Measurements from ENCODE around the gene RAD54L.

The RAD54L gene

GRCh38 chr1:46274225-46275029 lies 26.9 kb downstream of the RAD54L start:
- Histone ChIP-seq H3K4me1 (ENCODE audit: control insufficient read depth, insufficient read depth, low read length) (no peaks in the 10 kb centered on the region), H3K27me3 (replicated peaks; ENCODE audit: control insufficient read depth, insufficient read depth, low read length) (no peaks in the 10 kb centered on the region), H3K9ac (ENCODE audit: low read length) (no peak overlapping the region), H3K4me3 (ENCODE audit: low read length) (no peak overlapping the region), H3K9me3 (ENCODE audit: control insufficient read depth, low read length) (no peaks in the 10 kb centered on the region), H3K36me3 (ENCODE audit: control insufficient read depth, insufficient read depth, low read length, severe bottlenecking) (peaks cover 17% of the 10 kb centered on the region)
- DNase-seq (ENCODE audit: low read depth), result no peak

- no peaks in the 10 kb centered on the region for H3K9me3 ChIP-seq (ENCODE audit: control insufficient read depth, low read length)
- H3K4me1 ChIP-seq (ENCODE audit: control insufficient read depth, insufficient read depth, low read length), result no peaks in the 10 kb centered on the region
- H3K36me3 ChIP-seq (ENCODE audit: control insufficient read depth, insufficient read depth, low read length, severe bottlenecking), result peaks cover 23% of the 10 kb centered on the region
- no peak overlapping the region for H3K4me3 ChIP-seq (ENCODE audit: low read length)
- H3K9ac ChIP-seq (ENCODE audit: low read length), result no peak overlapping the region
- H3K27me3 ChIP-seq (replicated peaks; ENCODE audit: control insufficient read depth, insufficient read depth, low read length), result no peaks in the 10 kb centered on the region
- DNase-seq (ENCODE audit: low read depth), result no peak
Observed at GRCh38 chr1:46275030-46275337, 27.4 kb downstream of the RAD54L start.

- Histone ChIP-seq H3K4me3 (ENCODE audit: low read length) (no peak overlapping the region), H3K36me3 (ENCODE audit: control insufficient read depth, insufficient read depth, low read length, severe bottlenecking) (peaks cover 38% of the 10 kb centered on the region), H3K27me3 (replicated peaks; ENCODE audit: control insufficient read depth, insufficient read depth, low read length) (no peaks in the 10 kb centered on the region), H3K4me1 (ENCODE audit: control insufficient read depth, insufficient read depth, low read length) (peaks cover 9% of the 10 kb centered on the region), H3K9me3 (ENCODE audit: control insufficient read depth, low read length) (no peaks in the 10 kb centered on the region), H3K9ac (ENCODE audit: low read length) (no peak overlapping the region)
- DNase-seq (ENCODE audit: low read depth), result no peak
Observed at GRCh38 chr1:46277658-46278373, 30.3 kb downstream of the RAD54L start.

- no peak for DNase-seq (ENCODE audit: low read depth)
- no peaks in the 10 kb centered on the region for H3K27me3 ChIP-seq (replicated peaks; ENCODE audit: control insufficient read depth, insufficient read depth, low read length)
- no peaks in the 10 kb centered on the region for H3K9me3 ChIP-seq (ENCODE audit: control insufficient read depth, low read length)
- H3K4me3 ChIP-seq (ENCODE audit: low read length), result no peak overlapping the region
- H3K4me1 ChIP-seq (ENCODE audit: control insufficient read depth, insufficient read depth, low read length), result peaks cover 13% of the 10 kb centered on the region
- peaks cover 47% of the 10 kb centered on the region for H3K36me3 ChIP-seq (ENCODE audit: control insufficient read depth, insufficient read depth, low read length, severe bottlenecking)
- no peak overlapping the region for H3K9ac ChIP-seq (ENCODE audit: low read length)
Observed at GRCh38 chr1:46278807-46279206, 31.2 kb downstream of the RAD54L start.

GRCh38 chr1:46280092-46280491 lies 32.5 kb downstream of the RAD54L start:
- no peaks in the 10 kb centered on the region for H3K27me3 ChIP-seq (replicated peaks; ENCODE audit: control insufficient read depth, insufficient read depth, low read length)
- H3K4me1 ChIP-seq (ENCODE audit: control insufficient read depth, insufficient read depth, low read length), result peaks cover 22% of the 10 kb centered on the region
- peaks cover 59% of the 10 kb centered on the region for H3K36me3 ChIP-seq (ENCODE audit: control insufficient read depth, insufficient read depth, low read length, severe bottlenecking)
- DNase-seq (ENCODE audit: low read depth), result no peak
- no peaks in the 10 kb centered on the region for H3K9me3 ChIP-seq (ENCODE audit: control insufficient read depth, low read length)
- no peak overlapping the region for H3K4me3 ChIP-seq (ENCODE audit: low read length)
- no peak overlapping the region for H3K9ac ChIP-seq (ENCODE audit: low read length)

- Histone ChIP-seq H3K4me1 (ENCODE audit: control insufficient read depth, insufficient read depth, low read length) (peaks cover 24% of the 10 kb centered on the region), H3K36me3 (ENCODE audit: control insufficient read depth, insufficient read depth, low read length, severe bottlenecking) (peaks cover 68% of the 10 kb centered on the region), H3K27me3 (replicated peaks; ENCODE audit: control insufficient read depth, insufficient read depth, low read length) (no peaks in the 10 kb centered on the region), H3K4me3 (ENCODE audit: low read length) (no peak overlapping the region), H3K9me3 (ENCODE audit: control insufficient read depth, low read length) (no peaks in the 10 kb centered on the region), H3K9ac (ENCODE audit: low read length) (no peak overlapping the region)
- no peak for DNase-seq (ENCODE audit: low read depth)
Observed at GRCh38 chr1:46281021-46281420, 33.5 kb downstream of the RAD54L start.

GRCh38 chr1:46284058-46284457 lies 36.5 kb downstream of the RAD54L start:
- H3K4me1 ChIP-seq (ENCODE audit: control insufficient read depth, insufficient read depth, low read length), result peaks cover 41% of the 10 kb centered on the region
- no peak overlapping the region for H3K4me3 ChIP-seq (ENCODE audit: low read length)
- no peak for DNase-seq (ENCODE audit: low read depth)
- no peak overlapping the region for H3K9ac ChIP-seq (ENCODE audit: low read length)
- no peaks in the 10 kb centered on the region for H3K9me3 ChIP-seq (ENCODE audit: control insufficient read depth, low read length)
- no peaks in the 10 kb centered on the region for H3K27me3 ChIP-seq (replicated peaks; ENCODE audit: control insufficient read depth, insufficient read depth, low read length)
- peaks cover 60% of the 10 kb centered on the region for H3K36me3 ChIP-seq (ENCODE audit: control insufficient read depth, insufficient read depth, low read length, severe bottlenecking)

GRCh38 chr1:46284597-46285564 lies 37.3 kb downstream of the RAD54L start:
- H3K9ac ChIP-seq (ENCODE audit: low read length), result no peak overlapping the region
- peak; percentile 15 for DNase-seq (ENCODE audit: low read depth)
- H3K9me3 ChIP-seq (ENCODE audit: control insufficient read depth, low read length), result no peaks in the 10 kb centered on the region
- no peaks in the 10 kb centered on the region for H3K27me3 ChIP-seq (replicated peaks; ENCODE audit: control insufficient read depth, insufficient read depth, low read length)
- H3K4me3 ChIP-seq (ENCODE audit: low read length), result no peak overlapping the region
- peaks cover 52% of the 10 kb centered on the region for H3K36me3 ChIP-seq (ENCODE audit: control insufficient read depth, insufficient read depth, low read length, severe bottlenecking)
- peaks cover 46% of the 10 kb centered on the region for H3K4me1 ChIP-seq (ENCODE audit: control insufficient read depth, insufficient read depth, low read length)

GRCh38 chr1:46285730-46286477 lies 38.3 kb downstream of the RAD54L start:
- no peaks in the 10 kb centered on the region for H3K9me3 ChIP-seq (ENCODE audit: control insufficient read depth, low read length)
- DNase-seq (ENCODE audit: low read depth), result no peak
- no peaks in the 10 kb centered on the region for H3K27me3 ChIP-seq (replicated peaks; ENCODE audit: control insufficient read depth, insufficient read depth, low read length)
- peaks cover 47% of the 10 kb centered on the region for H3K4me1 ChIP-seq (ENCODE audit: control insufficient read depth, insufficient read depth, low read length)
- H3K4me3 ChIP-seq (ENCODE audit: low read length), result no peak overlapping the region
- H3K9ac ChIP-seq (ENCODE audit: low read length), result no peak overlapping the region
- H3K36me3 ChIP-seq (ENCODE audit: control insufficient read depth, insufficient read depth, low read length, severe bottlenecking), result peaks cover 41% of the 10 kb centered on the region

GRCh38 chr1:46288485-46289133 lies 41.0 kb downstream of the RAD54L start:
- H3K4me1 ChIP-seq (ENCODE audit: control insufficient read depth, insufficient read depth, low read length), result peaks cover 34% of the 10 kb centered on the region

More at GRCh38 chr1:46288485-46289133, 41.0 kb downstream of the RAD54L start:
- DNase-seq (ENCODE audit: low read depth), result peak; percentile 64
- no peaks in the 10 kb centered on the region for H3K9me3 ChIP-seq (ENCODE audit: control insufficient read depth, low read length)
- H3K4me3 ChIP-seq (ENCODE audit: low read length), result peak overlapping the region; percentile 2
- peak overlapping the region; percentile 24 for H3K9ac ChIP-seq (ENCODE audit: low read length)
- H3K36me3 ChIP-seq (ENCODE audit: control insufficient read depth, insufficient read depth, low read length, severe bottlenecking), result peaks cover 40% of the 10 kb centered on the region
- H3K27me3 ChIP-seq (replicated peaks; ENCODE audit: control insufficient read depth, insufficient read depth, low read length), result no peaks in the 10 kb centered on the region

Data from adipocyte (in vitro differentiated cells).